T-helper 2 cell treated with Interferon-gamma antibody and Interleukin-4, amounts not matched to agents 100 ng/mL and 5 ng/mL, for 36 hours (primary cell): ENCODE measurements around the gene APLP2. TPM values are rescaled to one million over a fixed set of nuclear protein-coding genes. Genes with fewer than 3 reads are reported as not detected.
"Not testable (repeated sequence)": the region's sequence is repeated elsewhere in the genome, so short reads cannot be mapped to it uniquely, and the experiment has no call there.

Experiments
- intact Hi-C: fragments of 100-400 bp; cut with micrococcal nuclease; formaldehyde crosslinking; loops from one replicate; pipeline ENCODE4 v1.15.1; 2023
- total RNA-seq: library from RNA; stranded (reverse); gene quantifications from 2 replicates; pipeline ENCODE4 v1.2.3, GENCODE V29; 2022

The APLP2 gene
- total RNA-seq, 1 donor from 2014 or later: 32.1 TPM

- intact Hi-C loops: no loop called here
Observed at GRCh38 chr11:130189492-130190210, 120.0 kb downstream of the APLP2 start.

GRCh38 chr11:130190371-130190881 is 120.7 kb downstream of the APLP2 start:
- intact Hi-C loops: no loop called here

DNA sequence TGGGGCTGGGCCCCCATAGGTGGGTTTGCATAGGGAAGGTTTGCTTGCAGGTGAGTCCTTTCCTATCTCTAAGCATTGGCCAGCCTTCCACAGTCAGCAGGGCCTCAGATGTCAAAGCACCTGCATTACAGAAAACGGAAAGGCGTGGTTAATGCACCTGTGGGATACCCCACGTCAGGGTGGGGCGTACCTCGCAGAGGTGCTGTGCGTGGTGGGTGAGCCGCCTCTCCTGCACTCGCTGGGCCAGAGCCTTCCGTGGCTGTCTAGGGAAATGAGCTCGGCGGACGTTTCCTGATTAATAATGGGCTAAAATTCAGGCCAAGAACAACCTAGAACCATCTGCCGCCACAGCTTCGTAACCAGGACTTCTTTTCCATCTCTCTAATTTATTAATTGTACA is 122.2 kb downstream of the APLP2 start:
- intact Hi-C loops: no loop called here

GRCh38 chr11:130192845-130193267 is 123.2 kb downstream of the APLP2 start:
- intact Hi-C loops: no loop called here

GRCh38 chr11:130193551-130193950 is 123.9 kb downstream of the APLP2 start:
- intact Hi-C loops: not testable (repeated sequence)

Other genes starting within 250 kb of the APLP2 start
- 34.9 and 35.5 TPM in 2 replicates for gene NFRKB, start 174.3 kb upstream of the APLP2 start, total RNA-seq
- 11.2 and 14.6 TPM in 2 replicates for gene PRDM10, start 67.1 kb upstream of the APLP2 start, total RNA-seq
- gene ST14, start 89.9 kb downstream of the APLP2 start, total RNA-seq: not detected in 2 replicates
- gene ZBTB44, start 245.0 kb downstream of the APLP2 start, total RNA-seq: 53.3 and 55.6 TPM in 2 replicates